GM10266 (cell line): ENCODE results near the gene HMGCS2.
"Not testable (repeated sequence)": the region's sequence is repeated elsewhere in the genome, so short reads cannot be mapped to it uniquely, and the experiment has no call there.

Experiments
- DNase-seq: peaks from one replicate; pipeline ENCODE4 v3.0.0; 2012; ENCODE audit errors: extremely low spot score
- CTCF ChIP-seq: IDR thresholded peaks from 2 replicates; pipeline ENCODE4 v1.5.1; 2012; ENCODE audit warnings: mild to moderate bottlenecking, low read depth; ENCODE audit not compliant: control insufficient read depth, insufficient read depth; ENCODE audit errors: missing control alignments

HMGCS2 gene

GRCh38 chr1:119790451-119791198 is 21.9 kb upstream of the HMGCS2 start:
- no peak for DNase-seq

GRCh38 chr1:119787776-119788175 is 19.1 kb upstream of the HMGCS2 start:
- TF ChIP-seq CTCF: no peak
- no peak for DNase-seq

More at GRCh38 chr1:119790451-119791198, 21.9 kb upstream of the HMGCS2 start:
- TF ChIP-seq CTCF: no peak

DNA sequence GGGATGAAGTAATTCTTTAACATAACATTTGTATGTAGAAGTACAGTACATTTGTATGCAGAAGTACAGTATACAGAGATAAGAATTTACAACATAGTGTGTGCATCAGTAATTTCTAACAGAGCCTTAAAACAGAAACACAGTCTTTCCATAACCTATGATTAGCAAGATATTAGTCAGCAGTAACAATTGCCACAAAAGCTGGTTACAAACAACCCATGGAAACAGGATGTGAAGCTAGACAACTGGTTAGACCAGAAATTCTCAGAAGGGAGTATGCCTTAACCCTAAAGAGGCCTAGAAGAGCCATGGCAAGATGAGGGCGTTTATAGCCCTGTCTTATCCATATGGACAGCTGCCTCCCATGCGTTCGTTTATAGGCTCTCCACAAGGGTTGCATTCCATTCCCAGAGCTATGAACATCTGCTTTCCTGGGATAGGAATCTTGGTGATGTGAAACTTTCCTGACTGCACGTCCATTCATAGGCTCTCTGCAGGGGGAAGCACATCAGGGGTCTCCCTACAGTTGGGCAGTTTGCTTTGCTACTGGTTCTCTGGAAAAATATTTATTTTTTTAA is 17.9 kb upstream of the HMGCS2 start:
- DNase-seq: not testable (repeated sequence)

- not testable (repeated sequence) for DNase-seq
These were observed 17.3 kb upstream of the HMGCS2 start for GRCh38 chr1:119786046-119786445.

GRCh38 chr1:119784191-119784781 is 15.6 kb upstream of the HMGCS2 start:
- DNase-seq: no peak
- TF ChIP-seq CTCF: no peak

DNA sequence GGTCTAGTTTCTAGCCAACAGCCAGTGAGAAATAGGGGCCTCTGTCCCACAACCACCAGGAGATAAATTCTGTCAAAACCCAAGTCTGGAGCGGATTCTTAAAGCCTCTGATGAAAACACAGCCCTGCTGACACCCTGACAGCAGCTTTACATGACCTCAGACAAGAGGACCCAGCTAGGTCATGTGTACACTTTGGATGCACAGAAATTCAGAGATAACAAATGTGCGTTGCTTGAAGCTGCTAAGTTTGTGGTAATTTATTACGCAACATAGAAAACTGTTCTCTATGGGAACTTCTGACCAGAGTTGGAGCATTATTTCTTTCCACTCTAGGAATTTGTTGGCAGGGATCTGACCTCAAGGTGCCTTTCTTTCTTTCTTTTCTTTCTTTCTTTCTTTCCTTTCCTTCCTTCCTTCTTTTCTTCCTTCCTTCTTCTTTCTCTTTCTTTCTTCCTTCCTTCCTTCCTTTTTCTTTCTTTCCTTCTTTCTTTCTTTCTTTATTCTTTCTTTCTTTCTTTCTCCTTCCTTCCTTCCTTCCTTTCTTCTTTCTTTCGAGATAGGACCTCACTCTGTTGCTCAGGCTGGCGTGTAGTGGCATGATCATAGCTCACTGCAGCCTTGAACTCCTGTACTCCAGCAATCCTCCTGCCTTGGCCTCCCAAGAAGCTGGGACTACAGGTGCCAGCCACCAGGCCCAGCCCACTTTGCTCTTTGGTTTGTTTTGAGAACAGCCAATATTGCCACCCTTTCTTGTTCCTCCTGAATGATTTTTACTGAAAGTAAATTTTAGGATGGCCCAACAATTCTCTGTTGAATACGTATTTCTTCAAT is 14.9 kb upstream of the HMGCS2 start:
- TF ChIP-seq CTCF: no peak
- DNase-seq: no peak

DNA sequence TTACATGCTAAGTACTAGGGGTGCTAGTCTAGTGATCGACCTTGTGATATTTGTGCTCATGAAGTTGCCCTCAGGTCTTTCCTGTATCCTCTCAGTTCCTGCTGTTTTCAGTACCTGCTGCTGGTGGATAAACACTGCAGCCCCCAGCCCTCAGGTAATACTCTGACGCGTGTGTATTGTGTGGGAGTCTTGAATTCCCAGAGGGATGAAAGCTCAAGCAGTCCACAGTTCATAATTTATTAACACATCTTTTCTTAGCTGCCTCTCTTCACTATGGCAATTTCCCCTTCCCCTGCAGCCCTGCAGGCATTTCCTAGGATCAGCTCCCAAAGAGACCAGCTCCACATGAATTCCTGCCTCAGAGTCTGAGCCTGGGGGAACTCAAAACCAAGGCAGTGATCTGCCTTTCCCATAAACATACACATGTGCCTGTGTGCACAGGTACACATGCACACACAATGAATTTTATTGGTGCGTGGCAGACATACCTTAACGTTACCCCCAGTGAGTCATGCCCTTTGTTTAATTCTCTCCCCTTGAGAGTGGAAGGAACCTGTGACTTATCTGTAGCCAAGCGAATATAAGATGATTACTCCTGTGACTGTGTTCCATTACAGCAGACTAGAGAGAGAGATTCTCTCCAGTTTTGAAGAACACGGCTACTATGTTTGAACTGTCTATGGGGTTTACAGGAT is 14.1 kb upstream of the HMGCS2 start:
- DNase-seq: no peak
- TF ChIP-seq CTCF: no peak
